ENCODE data around the gene WDPCP.
"Not testable (repeated sequence)": the region's sequence is repeated elsewhere in the genome, so short reads cannot be mapped to it uniquely, and the experiment has no call there.

The WDPCP gene

DNA sequence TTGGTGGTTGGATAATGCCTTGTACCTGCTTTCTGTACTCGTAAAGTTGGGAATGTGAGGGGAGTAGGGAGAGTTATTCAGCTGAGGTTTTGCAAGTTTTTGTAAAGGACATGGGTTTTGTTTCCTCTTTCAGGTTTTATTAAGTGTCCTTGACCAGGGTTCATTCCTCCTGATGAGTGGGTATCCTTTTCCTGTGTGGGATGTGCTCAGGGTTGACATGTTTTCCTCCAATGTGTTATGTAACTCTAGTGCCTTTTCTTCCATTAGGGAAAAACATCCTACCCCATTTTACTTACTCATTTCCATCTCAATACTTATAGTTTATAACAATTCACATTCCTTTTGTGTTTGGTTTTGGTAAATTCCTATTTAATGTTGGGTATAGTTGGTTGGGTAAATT is 489.2 kb downstream of the WDPCP start:
- DNase-seq (ENCODE audit: low read depth): no peak

DNA sequence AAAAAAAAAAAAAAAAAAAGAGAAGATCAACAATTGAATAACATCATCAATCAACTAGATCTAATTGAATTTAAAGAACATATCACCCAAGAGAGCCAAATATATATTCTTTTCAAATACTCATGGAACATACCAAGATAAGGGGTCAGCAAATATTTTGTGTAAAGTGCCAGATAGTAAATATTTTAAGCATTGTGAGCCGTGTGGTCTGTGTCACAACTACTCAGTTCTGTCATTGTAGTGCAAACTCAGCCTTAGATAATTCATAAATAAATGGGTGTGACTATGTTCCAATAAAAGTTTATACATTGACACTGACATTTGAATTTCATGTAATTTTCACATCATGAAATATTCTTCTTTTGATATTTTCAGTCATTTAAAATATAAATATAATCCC is 491.8 kb downstream of the WDPCP start:
- no peak for DNase-seq (ENCODE audit: low read depth)

DNA sequence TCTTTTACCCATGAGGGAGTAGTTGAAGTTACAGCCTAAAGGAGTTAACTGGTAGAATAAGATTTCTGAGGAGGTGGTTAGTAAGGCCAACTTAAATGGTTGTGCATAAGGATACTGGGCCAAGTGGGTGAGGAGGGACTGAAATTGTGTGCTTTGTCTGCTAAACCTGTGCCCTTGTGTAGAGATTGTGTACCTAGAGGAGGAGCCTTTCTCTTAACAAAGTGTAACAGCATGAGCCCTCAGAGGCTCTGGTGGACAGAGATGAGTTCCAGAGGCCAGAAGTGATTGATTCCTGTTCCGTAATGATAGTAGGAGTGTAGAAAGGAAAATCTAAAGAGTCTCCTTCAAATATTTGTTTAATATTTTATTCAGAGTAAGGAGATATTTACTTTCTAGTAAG is 494.8 kb downstream of the WDPCP start:
- no peak for DNase-seq (ENCODE audit: low read depth)

DNA sequence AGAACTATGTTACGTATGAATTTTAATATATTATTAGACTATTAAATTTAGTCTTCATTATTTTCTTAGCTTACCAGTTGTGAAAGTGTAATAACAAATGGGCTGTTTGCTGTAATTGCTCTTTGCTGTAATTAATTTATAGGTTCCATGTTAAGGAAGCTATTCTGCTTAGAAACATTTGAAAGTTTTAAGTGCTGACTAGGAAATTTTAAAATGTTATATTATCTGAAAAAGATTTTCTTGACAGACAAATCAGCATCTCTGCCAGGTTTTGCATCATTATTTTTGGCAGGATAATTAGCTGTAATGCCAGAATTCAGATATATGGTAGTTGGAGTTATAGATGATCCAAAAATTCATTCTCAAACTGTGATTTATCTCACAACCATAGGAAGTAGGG is 495.4 kb downstream of the WDPCP start:
- no peak for DNase-seq (ENCODE audit: low read depth)

- no peak for DNase-seq (ENCODE audit: low read depth)
Measured at GRCh38 chr2:63092401-63092800, 495.9 kb downstream of the WDPCP start.

GRCh38 chr2:63086687-63087086 is 501.6 kb downstream of the WDPCP start:
- no peak for DNase-seq (ENCODE audit: low read depth)

DNA sequence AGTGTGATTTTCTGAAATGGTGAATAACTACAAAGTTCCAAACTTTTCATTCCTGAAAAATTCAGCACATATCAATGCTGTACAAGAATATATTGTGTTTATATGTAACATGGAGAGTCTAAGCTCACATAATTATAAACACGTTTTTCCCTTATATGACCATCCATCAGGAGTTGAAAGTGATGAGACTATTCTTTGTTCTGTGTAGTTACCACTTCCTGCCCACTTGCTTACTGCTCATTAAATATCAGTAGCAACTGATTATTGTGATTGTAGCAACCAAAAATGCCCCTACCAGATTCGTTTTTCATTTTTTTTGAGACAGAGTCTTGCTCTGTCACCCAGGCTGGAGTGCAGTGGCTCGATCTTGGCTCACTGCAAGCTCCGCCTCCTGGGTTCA is 506.9 kb downstream of the WDPCP start:
- no peak for DNase-seq (ENCODE audit: low read depth)

GRCh38 chr2:63078852-63079606 is 509.2 kb downstream of the WDPCP start:
- DNase-seq (ENCODE audit: low read depth): no peak

DNA sequence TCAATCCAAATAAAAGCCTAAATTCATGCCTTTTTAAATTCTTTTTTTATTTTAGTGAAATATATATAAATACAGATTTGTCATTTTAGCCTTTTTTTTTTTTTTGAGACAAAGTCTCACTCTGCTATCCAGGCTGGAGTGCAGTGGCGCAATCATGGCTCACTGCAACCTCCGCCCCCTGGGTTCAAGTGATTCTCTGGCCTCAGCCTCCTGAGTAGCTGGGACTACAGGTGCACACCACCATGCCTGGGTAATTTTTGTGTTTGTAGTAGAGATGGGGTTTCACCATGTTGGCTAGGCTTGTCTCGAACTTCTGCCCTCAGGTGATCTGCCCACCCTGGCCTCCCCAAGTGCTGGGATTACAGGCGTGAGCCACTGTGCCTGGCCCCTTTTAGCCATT is 513.9 kb downstream of the WDPCP start:
- DNase-seq (ENCODE audit: low read depth): not testable (repeated sequence)

DNA sequence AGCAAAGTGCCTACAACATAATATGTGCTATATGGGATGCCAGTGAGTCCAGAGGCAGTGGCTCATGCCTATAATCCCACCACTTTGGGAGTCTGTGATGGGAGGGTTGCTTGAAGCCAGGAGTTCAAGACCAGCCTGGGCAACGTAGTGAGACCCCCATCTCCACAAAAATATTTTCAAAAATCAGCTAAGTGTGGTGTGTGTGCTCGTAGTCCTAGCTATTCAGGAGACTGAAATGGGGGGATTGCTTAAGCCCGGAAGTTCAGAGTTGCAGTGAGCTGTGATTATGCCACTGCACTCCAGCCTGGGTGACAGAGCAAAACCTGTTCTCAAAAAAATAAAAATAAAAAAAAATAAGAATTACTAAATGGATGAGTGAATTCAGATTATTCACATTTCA is 514.3 kb downstream of the WDPCP start:
- DNase-seq (ENCODE audit: low read depth): no peak

DNA sequence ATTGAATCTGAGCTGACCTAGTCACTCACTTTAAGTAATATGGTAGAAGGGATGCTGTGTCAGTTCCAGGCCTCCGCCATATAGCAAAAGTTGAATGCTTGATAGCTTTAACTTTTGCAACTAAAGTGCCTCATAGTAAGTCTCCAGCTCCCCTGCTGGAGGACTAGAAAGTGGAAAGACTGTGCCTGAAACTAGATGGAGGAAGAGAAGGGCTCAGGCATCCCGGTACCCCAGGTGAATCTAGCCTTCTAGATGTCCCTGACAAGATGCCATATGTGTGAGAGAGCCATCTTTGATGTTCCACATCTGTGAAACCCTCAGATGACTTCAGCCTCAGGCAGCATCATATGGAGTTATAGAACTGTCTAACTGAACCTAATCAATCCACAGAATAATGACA is 516.6 kb downstream of the WDPCP start:
- no peak for DNase-seq (ENCODE audit: low read depth)

Data from activated T-cell treated with anti-CD3 and anti-CD28 coated beads for 48 hours (primary cell).